COLO668 (cell line): Measurements from ENCODE around the gene SYNGR1.
"Not testable (repeated sequence)": the region's sequence is repeated elsewhere in the genome, so short reads cannot be mapped to it uniquely, and the experiment has no call there.

ENCODE experiments used
- DNase-seq: peaks from one replicate; lab custom pipeline; 2025; ENCODE audit not compliant: unreplicated experiment; lab: John Stamatoyannopoulos, UW

SYNGR1 gene

DNA sequence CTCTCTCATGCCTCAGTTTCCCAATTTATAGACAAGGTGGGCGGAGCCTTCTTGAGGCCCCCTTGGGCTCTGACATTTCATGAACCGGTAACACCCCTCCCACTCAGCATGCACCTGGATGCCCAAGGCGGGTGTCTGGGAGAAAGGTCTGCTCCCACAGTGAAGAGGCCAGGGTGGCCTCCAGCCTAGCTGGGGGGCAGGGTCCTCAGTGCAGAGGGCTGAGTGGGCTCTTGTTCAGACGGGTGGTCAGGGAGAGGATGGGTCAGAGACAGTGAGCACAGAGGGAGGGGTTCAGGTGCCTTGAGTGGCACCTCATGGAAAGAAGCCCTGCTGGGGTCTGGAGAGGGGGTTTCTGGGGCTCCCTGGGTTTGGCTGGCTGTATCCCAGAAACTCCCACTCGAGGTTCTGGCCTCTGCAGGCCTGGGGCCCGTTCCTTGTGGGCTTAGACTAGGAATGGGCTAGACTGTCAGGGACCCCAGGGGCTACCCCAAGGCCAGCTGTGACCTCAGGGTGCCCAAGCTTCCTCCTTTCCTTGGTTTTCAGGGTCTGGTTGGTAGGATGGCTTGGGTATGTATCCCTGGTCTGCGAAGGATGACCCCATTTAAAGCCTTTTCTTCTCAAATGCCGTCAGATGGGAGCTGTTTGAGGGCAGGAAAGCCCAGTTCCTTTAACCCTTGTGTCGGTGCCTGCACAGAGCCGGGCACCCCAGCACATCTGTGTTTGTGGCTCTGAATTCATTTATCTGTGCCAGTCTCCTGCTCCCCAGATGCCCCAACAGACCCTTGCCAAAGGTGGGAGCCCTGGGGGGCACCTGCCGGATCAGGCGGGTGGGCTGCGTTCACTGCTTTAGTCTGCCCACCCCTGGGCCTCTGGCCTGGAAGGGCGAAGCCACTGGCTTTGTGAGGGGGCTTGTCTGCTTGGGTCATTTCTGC is 1.2 kb downstream of the SYNGR1 start:
- no peak for DNase-seq

GRCh38 chr22:39351689-39352214 is 2.0 kb downstream of the SYNGR1 start:
- DNase-seq, result no peak

- DNase-seq, result no peak
These were observed 2.6 kb downstream of the SYNGR1 start for GRCh38 chr22:39352306-39352891.

- no peak for DNase-seq
These were observed 3.6 kb downstream of the SYNGR1 start for GRCh38 chr22:39353346-39353745.

DNA sequence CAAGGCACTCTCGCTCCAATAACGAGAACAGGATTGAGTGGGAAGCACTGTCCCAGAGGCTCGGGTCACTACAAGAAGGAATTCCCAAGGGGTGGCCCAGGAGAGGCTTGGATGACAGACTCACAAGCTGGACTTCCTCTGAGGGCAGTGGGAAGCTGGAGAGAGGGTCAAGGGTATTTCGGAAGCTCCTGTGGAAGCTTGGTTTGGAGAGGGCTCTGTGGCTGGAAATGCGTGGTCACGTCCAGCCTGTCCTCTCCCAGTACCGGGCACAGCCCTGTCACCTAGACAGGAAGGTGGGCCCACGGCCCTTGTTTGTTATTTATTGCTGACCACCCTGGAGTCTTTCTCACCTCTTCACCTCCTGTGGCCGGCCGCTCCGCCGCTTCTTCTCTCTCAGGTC is 5.3 kb downstream of the SYNGR1 start:
- DNase-seq, result no peak

DNA sequence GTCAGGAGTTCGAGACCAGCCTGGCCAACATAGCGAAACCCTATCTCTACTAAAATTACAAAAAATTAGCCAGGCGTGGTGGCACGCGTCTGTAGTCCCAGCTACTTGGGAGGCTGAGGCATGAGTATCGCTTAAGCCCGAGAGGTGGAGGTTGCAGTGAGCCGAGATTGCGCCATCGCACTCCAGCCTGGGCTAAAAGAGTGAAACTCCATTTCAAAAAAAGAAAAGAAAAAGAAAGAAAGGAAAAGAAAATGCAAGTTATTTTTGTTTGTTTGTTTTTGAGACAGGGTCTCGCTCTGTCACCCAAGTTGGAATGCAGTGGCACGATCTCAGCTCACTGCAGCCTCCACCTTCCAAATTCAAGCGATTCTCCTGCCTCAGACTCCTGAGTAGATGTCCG is 6.0 kb downstream of the SYNGR1 start:
- DNase-seq, result not testable (repeated sequence)

GRCh38 chr22:39356464-39356863 is 6.7 kb downstream of the SYNGR1 start:
- no peak for DNase-seq

GRCh38 chr22:39357110-39358108 is 7.6 kb downstream of the SYNGR1 start:
- not testable (repeated sequence) for DNase-seq

DNA sequence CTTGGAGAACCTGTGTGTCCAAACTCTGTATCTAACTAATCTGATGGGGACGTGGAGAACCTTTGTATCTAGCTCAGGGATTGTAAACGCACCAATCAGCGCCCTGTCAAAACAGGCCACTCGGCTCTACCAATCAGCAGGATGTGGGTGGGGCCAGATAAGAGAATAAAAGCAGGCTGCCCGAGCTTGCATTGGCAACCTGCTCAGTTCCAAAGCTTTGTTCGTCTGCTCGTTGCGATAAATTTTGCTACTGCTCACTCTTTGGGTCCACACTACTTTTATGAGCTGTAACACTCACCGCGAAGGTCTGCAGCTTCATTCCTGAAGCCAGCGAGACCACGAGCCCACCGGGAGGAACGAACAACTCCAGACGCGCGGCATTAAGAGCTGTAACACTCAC is 8.4 kb downstream of the SYNGR1 start:
- not testable (repeated sequence) for DNase-seq

DNA sequence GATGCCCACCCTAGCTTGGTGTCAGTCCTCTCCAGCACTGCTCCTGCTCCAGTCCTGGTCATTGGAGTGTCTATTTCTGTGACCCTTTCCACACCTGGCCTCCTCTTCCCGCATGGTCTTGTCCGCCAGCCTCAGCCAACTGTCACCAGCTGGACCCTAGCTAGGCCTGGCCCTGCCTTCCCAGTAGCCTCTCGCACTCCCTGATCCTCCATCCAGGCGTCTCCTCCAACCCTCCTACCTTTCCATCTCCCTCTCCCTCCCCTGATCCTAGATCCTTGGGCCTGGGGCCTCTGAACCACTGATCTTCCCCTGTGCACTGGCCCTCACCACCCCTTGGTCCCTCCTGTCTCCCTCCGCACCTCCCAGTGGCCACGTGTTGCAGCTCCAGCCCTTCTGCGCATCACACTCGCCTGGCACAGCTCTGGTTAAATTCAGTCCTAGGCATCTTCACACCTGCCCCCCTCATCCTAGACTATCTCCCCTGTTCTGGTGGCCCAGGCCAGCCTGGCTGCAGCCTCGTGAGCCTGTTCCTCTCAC is 9.9 kb downstream of the SYNGR1 start:
- no peak for DNase-seq

DNA sequence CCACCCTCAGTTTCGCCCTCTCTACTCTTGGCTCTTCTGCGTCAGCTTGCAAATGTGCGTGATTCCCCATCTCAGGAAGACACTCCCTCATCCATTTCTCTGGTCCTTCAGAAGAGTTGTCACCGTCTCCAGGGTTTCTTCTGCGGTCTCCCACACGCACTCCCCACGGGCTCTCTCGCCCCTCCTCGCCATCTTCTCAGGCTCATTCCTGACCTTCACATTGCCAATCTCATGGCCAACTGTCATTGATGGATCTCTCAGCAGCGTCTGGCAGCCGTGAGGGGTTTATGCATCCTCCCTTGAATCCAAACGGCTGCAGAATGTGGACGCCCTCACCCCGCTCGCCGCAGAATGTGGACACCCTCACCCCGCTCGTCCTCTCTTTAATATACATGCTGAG is 10.5 kb downstream of the SYNGR1 start:
- DNase-seq, result no peak

DNA sequence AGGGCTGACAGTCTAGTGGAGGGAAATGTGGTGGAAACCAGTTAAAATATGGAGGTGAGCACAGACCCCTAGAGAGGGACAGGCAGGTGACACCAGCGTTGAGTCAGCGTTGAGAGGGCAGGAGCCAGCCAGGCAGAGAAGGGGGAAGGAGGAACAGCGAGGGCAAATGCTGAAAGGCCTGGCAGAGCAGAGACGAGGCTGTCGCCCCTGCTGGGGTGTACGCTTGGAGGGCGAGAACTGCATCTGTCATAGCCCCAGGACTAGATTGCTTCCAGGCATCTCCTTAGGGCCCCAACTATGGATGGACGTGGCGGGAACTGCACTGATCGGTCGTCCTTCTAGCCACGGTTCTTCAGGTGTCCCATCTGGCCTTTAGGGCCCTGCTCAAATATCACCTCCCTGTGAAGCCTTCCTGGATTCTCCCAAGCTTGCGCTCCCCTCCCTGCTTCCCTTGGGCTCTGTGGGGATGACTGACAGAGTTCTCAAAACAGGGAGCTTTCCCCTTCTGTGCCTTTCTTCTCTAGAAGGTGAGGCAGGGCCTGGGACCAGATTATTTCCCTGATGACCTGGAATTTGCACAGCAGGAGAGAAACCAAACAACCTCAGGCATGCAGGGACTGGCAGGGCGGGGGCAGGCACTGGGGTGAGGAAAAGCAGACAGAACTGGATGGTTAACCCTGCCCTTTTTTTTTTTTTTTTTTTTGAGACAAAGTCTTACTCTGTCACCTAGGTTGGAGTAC is 11.1 kb downstream of the SYNGR1 start:
- no peak for DNase-seq

GRCh38 chr22:39361496-39361895 is 11.7 kb downstream of the SYNGR1 start:
- DNase-seq, result no peak

- no peak for DNase-seq
These were observed 12.5 kb downstream of the SYNGR1 start for GRCh38 chr22:39362271-39362670.

DNA sequence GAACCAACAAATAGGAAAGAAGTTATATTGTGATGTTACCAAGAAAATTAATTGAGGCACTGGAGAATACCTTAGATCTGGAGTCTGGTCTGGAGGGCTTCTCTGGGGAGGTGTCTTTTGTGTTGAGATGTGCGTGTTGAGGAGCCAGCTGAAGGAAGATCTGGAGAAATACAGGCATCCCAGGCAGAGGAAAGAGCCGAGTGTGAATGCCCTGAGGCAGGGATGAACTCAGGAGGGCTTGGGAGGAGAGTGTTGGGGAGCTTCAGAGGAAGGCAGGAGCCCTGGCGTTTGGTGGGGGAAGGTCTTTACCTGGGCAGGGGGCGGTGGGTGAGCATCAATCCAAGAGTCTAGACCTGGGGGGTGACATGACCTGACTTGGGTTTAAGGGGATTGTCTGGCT is 13.1 kb downstream of the SYNGR1 start:
- no peak for DNase-seq

GRCh38 chr22:39363751-39364515 is 14.1 kb downstream of the SYNGR1 start:
- no peak for DNase-seq

- no peak for DNase-seq
These were observed 15.1 kb downstream of the SYNGR1 start for GRCh38 chr22:39364714-39365491.

GRCh38 chr22:39365492-39365780 is 15.6 kb downstream of the SYNGR1 start:
- DNase-seq, result no peak

DNA sequence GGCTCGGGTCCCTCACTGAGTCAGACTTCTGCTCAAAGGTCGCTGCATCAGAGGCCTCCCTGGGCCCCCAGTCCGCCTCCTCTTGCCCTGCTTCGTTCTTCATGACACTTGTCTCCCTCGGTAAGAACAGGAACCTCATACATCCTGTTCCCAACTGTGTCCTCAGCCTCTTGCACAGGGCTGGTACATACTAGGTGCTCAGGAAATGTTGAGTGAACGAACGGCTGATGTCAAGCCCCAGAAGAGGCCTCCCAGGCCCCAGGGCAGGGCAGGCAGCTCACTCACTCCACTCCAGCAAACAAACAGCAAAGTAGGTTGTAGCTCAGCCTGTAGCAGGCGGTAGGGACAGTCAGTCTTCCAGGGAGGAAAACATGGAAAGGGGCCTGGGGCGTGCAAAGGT is 17.2 kb downstream of the SYNGR1 start:
- no peak for DNase-seq
